RPMI8226 (cell line): ENCODE measurements around the gene EDIL3.
"Not testable (repeated sequence)": the region's sequence is repeated elsewhere in the genome, so short reads cannot be mapped to it uniquely, and the experiment has no call there.

ENCODE experiments used
- DNase-seq: peaks from one replicate; pipeline ENCODE4 v3.0.0-alpha.2; 2015

EDIL3 gene

DNA sequence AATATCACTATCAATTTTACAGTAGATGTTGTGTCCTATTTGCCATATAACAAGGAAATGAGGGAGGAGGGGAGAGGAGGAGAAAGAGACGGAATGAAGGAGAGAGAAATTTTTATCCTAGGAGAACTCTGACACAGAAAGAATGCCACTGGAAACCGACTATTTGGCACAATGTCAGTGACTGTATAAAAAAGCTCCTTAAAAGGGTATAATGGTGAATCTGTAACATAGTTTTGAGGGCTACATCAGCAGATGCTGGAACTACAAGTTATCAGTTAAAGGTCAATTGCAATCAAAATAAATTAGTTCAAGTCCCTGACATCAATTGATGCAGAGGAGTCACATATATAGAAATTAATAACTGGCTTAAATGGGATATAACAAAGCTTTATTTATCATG, 5.7 kb downstream of the EDIL3 start:
- no peak for DNase-seq

GRCh38 chr5:84378420-84378819, 6.3 kb downstream of the EDIL3 start:
- DNase-seq, result no peak

GRCh38 chr5:84376346-84376745, 8.3 kb downstream of the EDIL3 start:
- DNase-seq, result no peak

GRCh38 chr5:84374568-84374967, 10.1 kb downstream of the EDIL3 start:
- DNase-seq, result no peak

DNA sequence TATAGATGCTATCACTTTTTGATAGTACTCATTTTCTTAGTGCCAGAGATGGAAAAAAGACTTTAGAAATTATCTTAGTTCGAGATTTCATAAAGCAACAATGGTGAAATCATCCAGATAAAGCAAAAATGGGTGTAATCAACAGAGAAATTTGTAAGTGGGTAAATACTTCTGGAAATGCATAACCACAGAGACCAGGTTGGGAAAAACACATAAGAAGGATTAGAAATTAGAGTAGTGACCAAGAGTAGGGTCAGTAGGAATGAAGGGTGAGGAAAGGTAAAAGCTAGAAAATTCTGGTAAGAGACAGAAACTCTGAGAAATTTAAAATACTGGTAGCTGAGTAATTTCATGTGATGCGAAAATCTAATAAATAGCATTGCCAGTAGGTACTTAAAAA, 11.2 kb downstream of the EDIL3 start:
- DNase-seq, result no peak

GRCh38 chr5:84372066-84372695, 12.5 kb downstream of the EDIL3 start:
- no peak for DNase-seq

- peak; percentile 71 for DNase-seq
Measured at GRCh38 chr5:84370176-84370575, 14.5 kb downstream of the EDIL3 start.

DNA sequence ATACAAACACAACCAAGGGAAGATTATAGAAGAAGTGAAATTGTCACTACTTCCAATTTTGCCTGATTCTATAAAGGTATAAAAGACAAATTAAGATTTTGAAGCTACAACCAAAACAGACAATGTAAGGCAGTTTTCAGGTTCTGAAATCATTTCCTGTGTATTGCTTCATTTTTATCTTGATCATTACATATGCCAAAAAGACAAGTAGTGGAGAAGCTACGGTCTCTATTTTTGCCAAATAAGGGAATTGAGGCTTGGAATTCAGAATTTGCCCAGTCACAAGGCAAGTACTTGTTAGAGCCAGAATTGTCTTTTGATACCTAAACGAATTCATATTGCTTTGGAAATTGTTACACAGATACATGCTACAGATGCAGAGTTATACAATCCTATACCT, 20.6 kb downstream of the EDIL3 start:
- no peak for DNase-seq

DNA sequence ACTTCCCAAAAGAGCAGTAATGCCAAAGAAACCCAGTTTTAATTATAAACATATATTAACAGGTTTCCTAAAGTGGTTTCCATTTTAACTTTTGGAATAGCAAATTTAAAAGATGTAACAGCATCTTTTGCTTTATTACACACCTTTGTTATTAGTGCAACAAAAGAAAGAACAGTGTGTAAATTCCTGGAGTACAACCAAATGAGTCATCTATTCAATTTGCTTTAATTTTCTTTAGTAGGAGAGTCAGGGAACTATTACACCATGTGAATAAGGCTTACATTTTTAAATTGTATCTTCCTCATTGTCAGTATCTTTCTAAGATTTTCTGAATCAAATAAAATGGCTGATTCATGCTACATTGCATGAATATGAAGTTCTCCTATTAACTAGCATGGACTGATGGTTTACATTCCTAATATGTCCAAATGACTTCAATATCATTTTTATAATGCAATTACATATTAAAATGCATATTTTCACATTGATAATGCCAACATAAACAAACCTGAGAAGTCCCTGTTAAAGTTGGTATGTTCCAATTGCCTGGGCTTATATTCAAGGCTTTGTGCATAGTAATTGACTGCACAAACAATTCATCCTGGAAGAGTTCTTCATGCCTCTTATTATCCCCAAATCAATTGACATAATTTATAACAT, 22.5 kb downstream of the EDIL3 start:
- no peak for DNase-seq

GRCh38 chr5:84361572-84361971, 23.1 kb downstream of the EDIL3 start:
- no peak for DNase-seq

GRCh38 chr5:84360056-84360455, 24.6 kb downstream of the EDIL3 start:
- DNase-seq, result no peak

DNA sequence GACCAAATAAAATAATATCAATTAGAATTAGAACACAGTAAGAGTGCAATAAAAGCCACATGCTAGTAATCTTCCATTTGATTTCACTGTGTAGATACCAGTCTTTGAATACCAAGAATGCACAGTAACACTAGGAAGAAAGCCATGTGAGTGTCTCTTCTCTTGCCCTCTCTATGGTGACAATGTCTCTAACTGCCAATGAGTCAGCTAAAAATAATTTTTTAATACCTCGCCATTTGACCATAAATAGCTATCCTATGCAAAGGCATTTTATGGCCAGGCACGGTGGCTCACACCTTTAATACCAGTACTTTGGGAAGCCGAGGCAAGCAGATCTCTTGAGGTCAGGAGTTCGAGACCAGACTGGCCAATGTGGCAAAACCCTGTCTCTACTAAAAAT, 30.6 kb downstream of the EDIL3 start:
- DNase-seq, result no peak

DNA sequence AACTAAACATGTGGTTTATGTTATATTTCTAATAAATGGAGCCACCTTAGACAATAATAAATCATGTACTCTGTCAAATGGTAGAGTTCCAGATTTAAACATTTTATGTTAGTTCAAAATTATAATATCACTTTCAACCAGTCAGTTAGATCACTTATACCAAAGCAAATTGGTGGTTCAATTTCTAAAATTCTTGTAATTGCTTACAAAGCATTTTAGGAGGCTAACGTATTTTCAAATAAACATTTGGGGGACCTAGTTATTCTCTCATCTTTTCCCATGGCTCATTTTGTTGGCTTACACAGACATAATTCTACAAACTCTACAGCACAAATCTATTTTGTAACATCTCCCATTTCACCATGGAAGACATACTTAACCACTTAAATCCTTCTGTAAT, 39.9 kb downstream of the EDIL3 start:
- no peak for DNase-seq

DNA sequence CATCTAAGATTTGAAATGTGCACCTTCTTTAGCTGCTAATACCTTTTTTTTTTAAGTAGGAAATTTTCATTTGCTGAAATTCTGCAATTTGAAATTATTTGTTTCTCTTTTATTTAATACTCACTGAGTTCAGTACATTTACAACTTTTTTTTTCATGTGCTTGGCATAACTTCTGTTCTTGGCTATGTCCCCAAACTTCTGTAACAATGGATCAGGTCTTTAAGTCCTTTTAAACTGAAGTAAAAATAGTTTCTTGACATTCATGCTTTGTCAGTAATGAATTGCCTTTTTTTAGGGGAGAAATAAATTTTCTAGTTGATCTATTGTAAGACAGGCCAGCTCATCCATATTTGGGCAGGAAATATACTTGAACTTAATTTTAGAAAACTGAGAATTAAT, 41.5 kb downstream of the EDIL3 start:
- no peak for DNase-seq

DNA sequence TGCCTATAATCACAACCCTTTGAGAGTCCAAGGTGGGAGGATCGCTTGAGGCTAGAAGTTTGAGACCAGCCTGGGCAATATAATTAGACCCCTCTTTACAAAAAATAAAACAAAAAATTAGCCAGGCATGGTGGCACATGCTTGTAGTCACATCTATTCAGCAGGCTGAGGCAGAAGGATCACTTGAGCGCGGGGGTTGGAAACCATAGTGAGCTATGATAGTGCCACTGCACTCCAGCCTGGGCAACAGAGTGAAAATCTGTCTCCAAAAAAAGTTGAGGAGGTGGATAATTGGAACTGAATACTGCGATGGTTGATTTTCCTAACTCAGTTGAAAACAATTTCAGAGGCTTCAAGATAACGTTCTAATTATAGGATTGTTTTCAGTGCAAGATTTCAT, 52.6 kb downstream of the EDIL3 start:
- no peak for DNase-seq

DNA sequence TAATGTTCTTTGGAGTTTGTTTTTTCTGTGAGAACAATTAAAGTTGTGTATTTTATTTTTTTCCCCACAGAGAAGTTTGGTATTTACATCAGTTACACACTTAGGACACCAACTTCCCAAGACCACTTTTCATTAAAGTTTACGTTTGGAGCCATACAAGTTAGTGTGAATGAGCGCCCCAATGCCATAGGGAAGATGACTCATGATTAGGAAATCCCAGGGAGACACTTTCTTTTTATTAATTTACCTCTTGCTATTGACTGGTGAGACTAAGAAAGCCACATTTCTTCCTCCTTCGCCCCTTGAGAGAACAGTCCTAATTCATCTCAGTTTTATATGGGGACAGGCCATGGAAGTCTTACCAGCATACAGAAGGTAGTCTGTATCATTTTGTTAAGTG, 57.1 kb downstream of the EDIL3 start:
- no peak for DNase-seq

DNA sequence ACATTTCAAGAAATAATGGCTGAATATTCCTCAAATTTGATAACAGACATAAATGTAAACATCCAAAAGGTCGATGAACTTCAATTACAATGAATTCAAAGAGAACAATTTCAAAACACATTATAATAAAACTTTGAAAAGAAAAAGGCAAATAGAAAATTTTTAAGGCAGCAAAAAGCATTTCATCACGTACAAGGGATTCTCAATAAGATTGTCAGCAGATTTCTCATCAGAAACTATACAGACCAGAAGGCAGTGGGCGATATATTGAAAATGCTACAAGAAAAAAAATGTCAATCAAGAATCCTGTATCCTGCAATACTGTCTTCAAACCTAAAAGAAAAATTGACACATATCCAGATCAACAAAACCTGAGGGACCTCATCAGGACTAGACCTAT, 62.0 kb downstream of the EDIL3 start:
- DNase-seq, result no peak

GRCh38 chr5:84317826-84318225, 66.9 kb downstream of the EDIL3 start:
- not testable (repeated sequence) for DNase-seq

- not testable (repeated sequence) for DNase-seq
Measured at GRCh38 chr5:84312280-84312679, 72.4 kb downstream of the EDIL3 start.

GRCh38 chr5:84309850-84310249, 74.8 kb downstream of the EDIL3 start:
- not testable (repeated sequence) for DNase-seq

GRCh38 chr5:84306601-84307000, 78.1 kb downstream of the EDIL3 start:
- DNase-seq, result no peak

DNA sequence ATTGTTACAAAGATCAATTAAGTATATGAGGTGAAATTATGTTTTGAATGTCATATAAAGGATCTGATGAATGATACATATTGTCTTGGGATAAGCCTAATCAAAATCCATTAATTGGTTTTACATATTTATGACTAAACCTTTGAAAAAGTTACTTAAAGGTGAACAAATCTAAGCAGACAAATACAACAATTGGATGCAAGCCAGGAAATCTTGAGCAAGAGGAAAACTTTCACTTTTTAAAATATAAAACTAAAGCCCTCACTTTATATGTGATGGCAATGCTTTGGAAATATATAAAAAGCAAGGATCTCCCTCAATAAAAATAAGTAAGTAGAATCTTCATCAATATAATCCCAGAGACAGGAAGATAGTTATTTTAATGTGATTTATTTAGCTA, 80.1 kb downstream of the EDIL3 start:
- no peak for DNase-seq

GRCh38 chr5:84303315-84303714, 81.4 kb downstream of the EDIL3 start:
- no peak for DNase-seq

- no peak for DNase-seq
Measured at GRCh38 chr5:84301535-84301934, 83.1 kb downstream of the EDIL3 start.

GRCh38 chr5:84299959-84300358, 84.7 kb downstream of the EDIL3 start:
- no peak for DNase-seq
